ENCODE data around the gene PRKAG2. TPM values are rescaled to one million over a fixed set of nuclear protein-coding genes. Genes with fewer than 3 reads are reported as not detected.
"Not testable (repeated sequence)": the region's sequence is repeated elsewhere in the genome, so short reads cannot be mapped to it uniquely, and the experiment has no call there.

Gene PRKAG2
- total RNA-seq, 1 donor from 2014 or later, result 15.7 TPM

- no peak for DNase-seq (ENCODE audit: low spot score in 2 of 2, unreplicated experiment in 2 of 2)
- Mint-ChIP-seq H3K9me3 (no peaks in the 10 kb centered on the region), H3K27ac (no peak overlapping the region), H3K4me1 (peaks cover 2% of the 10 kb centered on the region), H3K36me3 (no peaks in the 10 kb centered on the region), H3K27me3 (ENCODE audit: low read depth) (peaks cover 16% of the 10 kb centered on the region), H3K4me3 (no peak overlapping the region)
- TF ChIP-seq CTCF (IDR thresholded peaks at IDR 0.05; ENCODE audit: unreplicated experiment), result no peak
These were observed 44.8 kb downstream of the PRKAG2 start for GRCh38 chr7:151832138-151832537.

- no peaks in the 10 kb centered on the region for H3K4me1 Mint-ChIP-seq
- H3K4me3 Mint-ChIP-seq, result no peak overlapping the region
- H3K27ac Mint-ChIP-seq, result no peak overlapping the region
- H3K36me3 Mint-ChIP-seq, result no peaks in the 10 kb centered on the region
- H3K27me3 Mint-ChIP-seq (ENCODE audit: low read depth), result peaks cover 16% of the 10 kb centered on the region
- DNase-seq (ENCODE audit: low spot score in 2 of 2, unreplicated experiment in 2 of 2), result no peak
- TF ChIP-seq CTCF (IDR thresholded peaks at IDR 0.05; ENCODE audit: unreplicated experiment), result no peak
- no peaks in the 10 kb centered on the region for H3K9me3 Mint-ChIP-seq
These were observed 45.3 kb downstream of the PRKAG2 start for GRCh38 chr7:151831606-151832005.

- no peak for DNase-seq (ENCODE audit: low spot score in 2 of 2, unreplicated experiment in 2 of 2)
- no peaks in the 10 kb centered on the region for H3K4me1 Mint-ChIP-seq
- no peak overlapping the region for H3K4me3 Mint-ChIP-seq
- no peaks in the 10 kb centered on the region for H3K9me3 Mint-ChIP-seq
- TF ChIP-seq CTCF (IDR thresholded peaks at IDR 0.05; ENCODE audit: unreplicated experiment), result no peak
- H3K27me3 Mint-ChIP-seq (ENCODE audit: low read depth), result peaks cover 21% of the 10 kb centered on the region
- no peak overlapping the region for H3K27ac Mint-ChIP-seq
- no peaks in the 10 kb centered on the region for H3K36me3 Mint-ChIP-seq
These were observed 46.6 kb downstream of the PRKAG2 start for GRCh38 chr7:151830121-151830830.

GRCh38 chr7:151829707-151830106 is 47.2 kb downstream of the PRKAG2 start:
- no peak for TF ChIP-seq CTCF (IDR thresholded peaks at IDR 0.05; ENCODE audit: unreplicated experiment)
- Mint-ChIP-seq H3K36me3 (no peaks in the 10 kb centered on the region), H3K4me1 (no peaks in the 10 kb centered on the region), H3K27ac (no peak overlapping the region), H3K4me3 (no peak overlapping the region), H3K9me3 (no peaks in the 10 kb centered on the region), H3K27me3 (ENCODE audit: low read depth) (peaks cover 21% of the 10 kb centered on the region)
- DNase-seq (ENCODE audit: low spot score in 2 of 2, unreplicated experiment in 2 of 2), result no peak

- Mint-ChIP-seq H3K4me3 (no peak overlapping the region), H3K36me3 (no peaks in the 10 kb centered on the region), H3K27me3 (ENCODE audit: low read depth) (peaks cover 16% of the 10 kb centered on the region), H3K9me3 (no peaks in the 10 kb centered on the region), H3K4me1 (peaks cover 9% of the 10 kb centered on the region), H3K27ac (no peak overlapping the region)
- no peak for TF ChIP-seq CTCF (IDR thresholded peaks at IDR 0.05; ENCODE audit: unreplicated experiment)
- no peak for DNase-seq (ENCODE audit: low spot score in 2 of 2, unreplicated experiment in 2 of 2)
These were observed 49.3 kb downstream of the PRKAG2 start for GRCh38 chr7:151827620-151828019.

GRCh38 chr7:151826316-151826715 is 50.6 kb downstream of the PRKAG2 start:
- H3K9me3 Mint-ChIP-seq; H3K36me3 Mint-ChIP-seq; H3K4me3 Mint-ChIP-seq; H3K27ac Mint-ChIP-seq; H3K4me1 Mint-ChIP-seq; DNase-seq (ENCODE audit: low spot score in 2 of 2, unreplicated experiment in 2 of 2): not testable (repeated sequence)
- peaks cover 16% of the 10 kb centered on the region for H3K27me3 Mint-ChIP-seq (ENCODE audit: low read depth)
